GM21360 (cell line): ENCODE results near the gene FOXN4.
"Not testable (repeated sequence)": the region's sequence is repeated elsewhere in the genome, so short reads cannot be mapped to it uniquely, and the experiment has no call there.

Experiments
- ATAC-seq: cut with Tn5 transposase; IDR thresholded peaks from one replicate; pipeline ENCODE4 v1.9.1; 2021; ENCODE audit warnings: mild to moderate bottlenecking, moderate library complexity; ENCODE audit not compliant: unreplicated experiment

Gene FOXN4

DNA sequence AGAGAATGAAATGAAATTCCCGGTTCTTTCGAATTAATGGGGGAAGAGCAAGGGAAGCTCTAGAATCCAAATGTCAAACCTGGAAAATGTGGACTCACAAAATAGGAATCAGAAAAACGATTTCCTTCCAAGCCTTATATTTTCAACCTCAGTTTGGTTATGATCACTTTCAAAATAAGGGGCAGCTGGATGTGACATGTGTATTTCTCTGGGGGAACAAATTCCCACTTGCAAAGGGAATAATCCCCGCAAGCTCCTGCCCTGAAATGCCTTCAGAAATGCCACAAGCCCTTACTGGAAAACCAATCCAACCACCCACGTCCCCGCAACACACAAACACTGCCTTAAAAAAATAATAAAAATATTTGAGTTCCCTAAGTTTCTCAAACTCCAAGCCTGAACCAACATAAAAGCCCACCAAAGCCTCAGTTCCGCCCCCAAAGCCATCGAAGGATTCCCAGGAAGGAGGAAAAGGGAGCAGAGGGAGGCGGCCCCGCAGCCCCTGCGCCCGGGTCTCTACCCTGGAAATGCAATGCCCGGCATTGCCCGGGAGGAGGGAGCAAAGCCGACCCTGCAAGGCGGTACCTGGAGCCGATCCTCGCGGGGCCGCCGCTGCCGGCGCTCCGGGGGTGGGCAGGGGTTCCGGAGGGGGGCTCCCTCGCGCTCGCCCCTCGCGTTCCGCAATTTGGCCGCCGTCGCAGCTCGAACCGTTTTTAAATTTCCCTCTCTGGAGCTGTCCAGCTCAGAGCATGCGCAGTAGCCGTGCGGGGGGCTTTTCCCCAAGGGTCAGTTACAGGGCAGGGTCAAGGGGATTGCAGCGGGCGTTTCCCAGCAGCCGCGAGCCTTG is at the start of gene FOXN4:
Gene FOXN4, minus strand, starts transcription at position 751 of the 847 bp plus-strand sequence. CDS start 963 bp downstream, outside the sequence.
- no peak for ATAC-seq

DNA sequence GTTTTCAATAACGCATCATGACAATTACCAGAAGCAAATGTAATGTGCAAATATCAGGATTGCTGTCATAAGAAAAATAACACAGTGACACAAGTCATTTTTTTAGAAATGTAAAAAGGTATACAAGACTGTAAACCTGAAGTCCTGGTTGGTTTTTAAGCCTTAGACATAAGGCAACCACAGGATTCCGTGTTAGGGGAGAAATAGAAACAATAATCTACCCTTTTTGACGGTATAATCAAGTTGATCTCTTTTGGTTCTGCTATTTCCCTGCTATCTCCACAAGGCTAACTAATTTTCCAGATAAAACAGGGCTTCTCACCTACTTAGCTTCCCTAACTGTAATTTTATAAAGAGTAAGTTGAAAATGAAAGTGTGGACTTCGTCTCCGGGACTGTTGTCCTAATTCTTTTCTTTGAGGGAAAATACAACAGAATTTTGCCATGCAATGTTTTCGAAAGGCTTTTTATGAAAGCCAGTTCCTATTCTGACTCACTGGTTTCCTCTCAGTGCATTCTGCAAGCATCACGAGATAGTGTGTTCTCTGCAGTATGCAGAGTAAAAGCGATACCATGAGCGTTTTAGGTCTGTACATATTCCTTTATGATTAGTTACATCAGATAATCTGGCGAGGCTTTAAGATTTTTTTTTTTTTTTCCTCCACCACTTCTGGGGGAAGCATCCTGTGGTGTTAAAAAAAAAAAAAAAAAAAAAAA is 49.2 kb upstream of the FOXN4 start:
- peak; percentile 78 for ATAC-seq

GRCh38 chr12:109357032-109357431 is 47.9 kb upstream of the FOXN4 start:
- no peak for ATAC-seq

- no peak for ATAC-seq
Measured at GRCh38 chr12:109356577-109356976, 47.5 kb upstream of the FOXN4 start.

- no peak for ATAC-seq
Measured at GRCh38 chr12:109352184-109352583, 43.1 kb upstream of the FOXN4 start.

GRCh38 chr12:109347589-109347988 is 38.5 kb upstream of the FOXN4 start, which contains the start of gene MYO1H:
Gene MYO1H, plus strand, starts transcription at chr12:109347900. Its CDS starts 61 bp downstream, at chr12:109347961.
- no peak for ATAC-seq

GRCh38 chr12:109346920-109347319 is 37.8 kb upstream of the FOXN4 start:
- no peak for ATAC-seq

- no peak for ATAC-seq
Measured at GRCh38 chr12:109345428-109345827, 36.3 kb upstream of the FOXN4 start.

DNA sequence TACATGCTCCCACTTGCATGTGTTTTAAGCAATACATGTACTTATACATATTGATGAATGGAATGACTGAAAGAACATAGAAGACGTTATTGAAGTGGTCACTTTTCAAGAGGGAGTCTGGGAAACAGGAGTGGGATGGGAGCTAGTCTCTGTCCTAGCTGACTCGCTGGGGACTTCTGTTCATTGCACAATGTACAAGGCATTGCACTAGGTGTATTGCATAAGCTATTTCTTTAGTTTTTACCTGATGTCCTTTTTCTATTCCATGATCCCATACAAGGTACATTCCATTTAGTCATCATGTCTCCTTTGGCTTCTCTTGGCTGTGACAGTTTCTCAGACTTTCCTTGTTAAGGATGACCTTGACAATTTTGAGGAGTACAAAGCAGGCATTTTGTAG is 34.6 kb upstream of the FOXN4 start:
- ATAC-seq: no peak

DNA sequence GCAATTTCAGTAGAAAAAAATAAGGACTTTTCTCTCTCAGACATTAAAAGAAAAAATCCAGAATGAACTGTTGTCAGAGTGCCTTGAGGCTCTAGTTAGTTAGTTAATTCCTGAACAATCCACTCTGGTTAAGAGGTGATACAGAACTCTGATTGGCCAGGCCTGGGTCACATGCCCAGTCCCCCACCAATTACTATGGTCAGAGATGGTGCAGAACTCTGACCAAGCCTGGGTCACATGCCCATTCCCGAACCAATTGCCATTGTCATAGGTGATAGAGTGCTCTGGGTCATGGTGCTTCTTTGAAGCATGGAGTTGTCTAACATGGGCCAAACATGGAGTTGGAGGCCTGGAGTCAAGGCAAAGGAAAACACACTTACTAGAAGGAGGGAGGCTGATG is 27.5 kb upstream of the FOXN4 start:
- ATAC-seq: no peak

DNA sequence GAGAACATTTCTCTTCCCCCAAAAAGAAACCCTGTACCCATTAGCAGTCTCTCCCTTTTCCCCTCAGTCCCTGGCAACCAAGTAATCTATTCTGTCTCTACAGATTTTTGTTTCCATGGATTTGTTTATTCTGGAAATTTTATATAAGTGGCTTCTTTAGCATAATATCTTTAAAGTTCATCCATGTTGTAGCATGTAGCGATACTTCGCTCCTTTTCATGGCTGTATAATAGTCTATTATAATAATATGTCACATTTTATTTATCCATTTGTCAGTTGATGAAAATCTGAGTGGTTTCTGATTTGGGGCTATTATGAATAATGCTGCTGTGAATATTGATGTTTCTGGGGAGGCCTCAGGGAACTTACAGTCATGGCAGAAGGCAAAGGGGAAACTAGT is 25.8 kb upstream of the FOXN4 start:
- ATAC-seq: no peak

DNA sequence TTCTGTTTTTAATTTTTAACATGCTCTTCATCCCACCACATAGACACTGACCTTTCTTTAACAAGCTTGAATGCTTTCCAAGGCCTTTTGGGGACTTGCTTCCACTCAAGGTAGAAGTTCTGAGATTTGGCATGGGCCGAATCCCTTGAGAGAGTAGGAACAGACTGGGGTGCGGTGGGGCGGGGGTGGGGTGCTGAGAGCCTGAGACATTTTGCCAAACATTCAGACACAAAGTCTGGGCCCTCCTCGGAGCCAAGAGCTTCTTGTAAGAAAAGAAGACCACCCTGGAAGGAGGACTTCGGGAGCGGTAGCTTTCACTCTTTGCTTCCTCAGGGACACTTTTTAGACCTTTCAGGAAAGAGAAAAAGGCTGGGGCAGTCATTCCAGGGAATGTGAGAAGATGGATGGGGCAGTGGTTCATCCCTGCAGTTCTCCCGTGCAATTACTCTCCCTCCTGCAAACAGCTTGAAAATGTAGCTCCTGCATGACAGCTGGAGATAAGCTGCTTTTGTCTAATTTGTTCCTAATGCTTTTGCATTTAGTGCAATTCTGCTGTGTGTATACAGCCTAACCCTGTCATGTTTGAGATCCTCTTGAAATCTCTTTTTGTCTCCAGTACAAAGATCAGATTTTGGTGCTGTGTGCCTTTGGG is 22.3 kb upstream of the FOXN4 start:
- ATAC-seq: no peak

DNA sequence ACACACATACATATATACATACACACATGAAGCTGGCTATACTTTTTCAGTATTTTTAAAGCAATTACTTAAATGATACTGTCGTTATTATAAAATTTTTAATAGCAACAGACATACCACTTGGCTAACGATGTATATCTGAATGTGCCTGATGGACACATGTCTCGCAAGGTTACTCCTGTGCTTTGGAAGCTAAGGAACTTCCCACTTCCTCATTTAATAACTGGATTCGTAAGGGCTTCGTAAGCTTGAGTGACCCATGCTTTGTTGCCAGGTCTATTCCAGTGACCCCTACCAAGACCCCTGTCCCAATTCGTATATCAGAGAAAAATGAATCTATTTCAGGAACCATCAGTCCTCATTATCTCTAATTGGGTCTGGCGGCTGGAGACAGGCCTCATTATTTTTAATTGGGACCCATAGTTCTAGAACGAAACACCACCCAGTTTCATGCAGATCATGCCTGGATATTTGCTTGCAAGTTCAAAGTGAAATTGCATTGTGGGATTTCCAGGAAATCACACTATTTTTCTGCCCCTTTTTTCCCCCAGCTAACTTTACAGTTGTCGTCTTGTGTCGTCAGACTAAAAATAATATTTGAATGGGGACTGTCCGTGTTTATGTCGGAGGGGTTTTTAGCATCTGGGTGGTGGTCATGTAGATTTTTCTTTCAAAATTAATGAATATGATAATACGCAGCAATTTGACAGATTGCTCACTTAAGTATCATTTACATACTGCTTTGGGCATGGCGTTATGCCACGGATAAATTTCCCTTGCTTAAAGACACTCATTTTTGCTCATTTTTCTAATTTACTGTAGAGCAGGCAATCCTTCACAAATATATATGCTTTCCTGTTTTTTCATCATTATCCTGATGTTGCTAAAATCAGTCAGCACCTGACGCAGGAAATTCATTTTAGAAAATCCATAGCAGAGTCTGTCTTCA is 21.5 kb upstream of the FOXN4 start:
- ATAC-seq: no peak

DNA sequence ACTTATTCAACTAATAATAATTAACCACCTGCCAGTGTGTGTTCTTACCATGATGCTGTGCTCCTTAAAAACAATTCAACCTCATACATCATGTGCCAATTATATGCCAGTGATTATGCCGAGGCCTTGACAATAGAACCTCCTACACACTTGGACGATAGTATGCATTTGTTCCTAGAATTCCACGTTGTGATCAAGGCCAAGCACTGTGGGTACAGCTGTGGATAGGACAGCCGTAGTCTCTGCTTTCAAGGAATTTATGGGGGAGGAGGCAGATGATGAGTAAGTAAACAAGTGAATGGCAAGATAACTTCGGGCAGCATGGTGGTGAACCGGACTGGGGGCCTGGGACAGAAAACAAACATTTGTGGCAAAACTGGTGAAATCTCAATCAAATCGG is 20.6 kb upstream of the FOXN4 start:
- ATAC-seq: no peak

- ATAC-seq: no peak
Measured at GRCh38 chr12:109329003-109329402, 19.9 kb upstream of the FOXN4 start.

DNA sequence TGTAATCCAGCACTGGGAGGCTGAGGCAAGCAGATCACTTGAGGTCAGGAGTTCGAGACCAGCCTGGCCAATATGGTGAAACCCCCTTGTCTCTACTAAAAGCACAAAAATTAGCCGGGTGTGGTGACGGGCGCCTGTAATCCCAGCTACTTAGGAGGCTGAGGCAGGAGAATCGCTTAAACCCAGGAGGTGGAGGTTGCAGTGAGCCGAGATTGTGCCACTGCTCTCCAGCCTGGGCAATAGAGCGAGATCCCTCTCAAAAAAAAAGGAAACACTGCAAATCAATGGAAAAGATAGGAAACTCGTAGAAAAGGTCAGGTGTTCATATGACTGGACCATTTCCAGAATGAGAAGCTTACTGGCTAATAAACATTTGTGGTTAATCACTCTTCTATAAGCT is 12.2 kb upstream of the FOXN4 start:
- not testable (repeated sequence) for ATAC-seq

- no peak for ATAC-seq
Measured at GRCh38 chr12:109310247-109311125, 1.4 kb upstream of the FOXN4 start.

DNA sequence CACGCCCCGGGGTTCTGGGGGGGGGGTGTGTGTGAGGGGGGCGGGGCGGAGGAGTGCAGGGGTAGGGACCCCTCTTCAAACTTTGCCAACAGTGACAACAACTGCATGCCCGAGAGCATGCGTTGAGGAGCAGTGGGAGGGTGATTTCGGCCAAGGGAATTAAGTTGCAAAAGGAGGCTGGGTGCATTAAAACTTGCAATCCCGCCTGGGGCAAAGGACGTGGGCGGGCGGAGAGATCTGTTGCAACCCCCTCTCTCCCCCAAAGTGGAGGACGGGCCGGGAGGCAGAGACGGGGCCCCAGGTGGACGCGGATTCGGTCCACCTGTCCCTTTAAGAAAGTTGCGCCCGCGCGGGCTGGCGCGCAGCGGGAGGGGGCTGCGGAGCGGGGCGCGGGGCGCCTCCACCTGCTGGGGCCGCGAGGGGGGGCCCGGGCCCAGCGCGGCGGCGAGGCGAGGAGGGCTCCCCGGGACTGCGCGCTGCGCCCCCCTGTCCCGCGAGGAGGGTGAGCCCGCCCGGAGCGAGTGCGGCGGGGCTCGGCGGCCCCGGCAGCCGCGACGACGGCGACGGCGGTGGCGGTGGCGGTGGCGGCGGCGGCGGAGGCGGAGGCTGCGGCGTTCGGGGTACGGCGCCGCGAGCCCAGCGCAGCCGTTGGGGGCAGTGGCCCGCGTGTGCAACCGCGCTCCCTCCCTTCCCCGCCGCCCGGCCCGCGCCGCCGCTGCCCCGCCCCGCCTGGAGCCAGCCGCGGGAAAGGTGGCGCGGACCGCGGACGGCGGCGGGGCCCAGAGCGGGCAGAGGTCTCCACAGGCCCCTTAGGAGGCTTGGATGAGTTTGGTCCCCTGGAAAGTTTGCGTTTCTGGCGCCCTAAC is 530 bp upstream of the FOXN4 start:
- ATAC-seq: no peak

- ATAC-seq: no peak
Measured at GRCh38 chr12:109307051-109307450, 2.0 kb downstream of the FOXN4 start.
